Adrenal gland (tissue), 5 donors: ENCODE measurements around the gene WDR74.

Experiments used
- POLR2A ChIP-seq, 2 donors: fragments of 450-650 bp; IDR thresholded peaks; one replicate each; pipeline ENCODE4 v1.6.1; 2017; ENCODE audit warnings: antibody characterized with exemption in 2 of 2, mild to moderate bottlenecking in 2 of 2, moderate library complexity in 1 of 2
- TF ChIP-seq, protein P1 (sequence below), 6 experiments: fragments of 450-650 bp in 4 of 6; fragments of 200-600 bp in 2 of 6; sonication (generic) in 1 of 6; IDR thresholded peaks; 1 replicate in 5 of 6; 2 replicates in 1 of 6; pipeline versions ENCODE4 v1.5.1 to v1.8.0; 2016 to 2021; ENCODE audit warnings: antibody characterized with exemption in 6 of 6, mild to moderate bottlenecking in 2 of 6, moderate library complexity in 1 of 6
- donor health status: DM: no; HTN: no; CAD: no.

GRCh38 chr11:62796281-62796680, 43.1 kb downstream of the WDR74 start:
- TF ChIP-seq POLR2A (IDR thresholded peaks at IDR 0.05): no peak
- TF ChIP-seq, protein P1, sequence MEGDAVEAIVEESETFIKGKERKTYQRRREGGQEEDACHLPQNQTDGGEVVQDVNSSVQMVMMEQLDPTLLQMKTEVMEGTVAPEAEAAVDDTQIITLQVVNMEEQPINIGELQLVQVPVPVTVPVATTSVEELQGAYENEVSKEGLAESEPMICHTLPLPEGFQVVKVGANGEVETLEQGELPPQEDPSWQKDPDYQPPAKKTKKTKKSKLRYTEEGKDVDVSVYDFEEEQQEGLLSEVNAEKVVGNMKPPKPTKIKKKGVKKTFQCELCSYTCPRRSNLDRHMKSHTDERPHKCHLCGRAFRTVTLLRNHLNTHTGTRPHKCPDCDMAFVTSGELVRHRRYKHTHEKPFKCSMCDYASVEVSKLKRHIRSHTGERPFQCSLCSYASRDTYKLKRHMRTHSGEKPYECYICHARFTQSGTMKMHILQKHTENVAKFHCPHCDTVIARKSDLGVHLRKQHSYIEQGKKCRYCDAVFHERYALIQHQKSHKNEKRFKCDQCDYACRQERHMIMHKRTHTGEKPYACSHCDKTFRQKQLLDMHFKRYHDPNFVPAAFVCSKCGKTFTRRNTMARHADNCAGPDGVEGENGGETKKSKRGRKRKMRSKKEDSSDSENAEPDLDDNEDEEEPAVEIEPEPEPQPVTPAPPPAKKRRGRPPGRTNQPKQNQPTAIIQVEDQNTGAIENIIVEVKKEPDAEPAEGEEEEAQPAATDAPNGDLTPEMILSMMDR (IDR thresholded peaks at IDR 0.05): no peak
